HG03342 (cell line): ENCODE results near the gene CCDC102B.
"Not testable (repeated sequence)": the region's sequence is repeated elsewhere in the genome, so short reads cannot be mapped to it uniquely, and the experiment has no call there.

ENCODE experiments used
- ATAC-seq: cut with Tn5 transposase; IDR thresholded peaks from one replicate; pipeline ENCODE4 v1.9.1; 2021; ENCODE audit warnings: mild to moderate bottlenecking, moderate library complexity; ENCODE audit not compliant: unreplicated experiment

CCDC102B gene

DNA sequence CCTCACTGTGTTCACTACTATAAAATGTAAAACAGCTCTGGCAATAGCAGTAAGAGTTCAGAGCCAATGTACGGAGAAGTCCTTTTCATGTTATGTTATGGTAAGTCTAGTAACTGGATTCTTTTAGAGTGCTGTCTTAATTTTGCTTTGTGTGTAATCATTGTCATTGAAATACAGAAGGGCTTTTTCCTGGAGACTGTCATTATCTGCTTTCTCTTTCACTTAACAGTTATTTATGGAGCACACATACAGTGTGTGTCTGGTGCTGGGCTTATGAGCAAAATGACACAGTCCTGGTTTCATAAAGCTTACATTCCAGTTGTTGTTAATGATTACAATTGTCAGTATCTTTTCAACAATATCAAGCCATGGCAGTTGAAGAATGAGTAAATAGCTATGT lies 95.5 kb downstream of the CCDC102B start:
- peak; percentile 80 for ATAC-seq

- no peak for ATAC-seq
Measured at GRCh38 chr18:68897286-68897685, 99.4 kb downstream of the CCDC102B start.

DNA sequence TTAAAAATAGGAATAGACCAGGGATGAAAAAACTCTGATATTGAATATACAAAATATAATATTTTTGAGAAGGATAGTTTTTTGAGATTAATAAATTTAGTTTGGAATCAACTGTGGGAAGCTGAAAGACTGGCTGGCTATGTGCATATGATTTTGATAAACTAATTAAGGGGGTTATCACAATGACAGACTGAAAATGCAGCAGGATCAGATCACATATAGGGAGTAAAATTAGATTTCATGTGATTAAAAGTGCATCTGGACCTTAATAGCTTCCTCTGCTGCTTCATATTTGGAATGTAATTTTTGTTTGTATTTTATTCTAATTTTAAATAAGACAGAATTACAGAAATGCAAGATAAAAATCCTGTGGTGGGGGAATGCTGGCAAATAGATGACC lies 111.7 kb downstream of the CCDC102B start:
- no peak for ATAC-seq

- ATAC-seq: no peak
Measured at GRCh38 chr18:68915061-68915460, 117.2 kb downstream of the CCDC102B start.

GRCh38 chr18:68916734-68917133 lies 118.9 kb downstream of the CCDC102B start:
- no peak for ATAC-seq

GRCh38 chr18:68918216-68918615 lies 120.3 kb downstream of the CCDC102B start:
- no peak for ATAC-seq

DNA sequence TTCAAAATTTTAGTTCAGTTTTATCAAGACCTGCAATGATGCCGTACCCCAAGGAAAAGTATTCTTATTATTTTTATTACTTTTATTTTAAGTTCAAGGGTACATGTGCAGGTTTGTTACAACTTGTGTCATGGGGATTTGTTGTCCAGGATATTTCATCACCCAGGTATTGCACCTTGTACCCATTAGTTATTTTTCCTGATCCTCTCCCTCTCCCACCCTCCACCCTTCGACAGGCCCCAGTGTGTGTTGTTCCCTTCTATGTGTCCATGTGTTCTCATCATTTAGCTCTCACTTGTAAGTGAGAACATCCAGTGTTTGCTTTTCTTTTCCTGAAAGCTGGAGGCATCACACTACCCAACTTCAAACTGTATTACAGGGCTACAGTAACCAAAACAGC lies 122.0 kb downstream of the CCDC102B start:
- no peak for ATAC-seq

DNA sequence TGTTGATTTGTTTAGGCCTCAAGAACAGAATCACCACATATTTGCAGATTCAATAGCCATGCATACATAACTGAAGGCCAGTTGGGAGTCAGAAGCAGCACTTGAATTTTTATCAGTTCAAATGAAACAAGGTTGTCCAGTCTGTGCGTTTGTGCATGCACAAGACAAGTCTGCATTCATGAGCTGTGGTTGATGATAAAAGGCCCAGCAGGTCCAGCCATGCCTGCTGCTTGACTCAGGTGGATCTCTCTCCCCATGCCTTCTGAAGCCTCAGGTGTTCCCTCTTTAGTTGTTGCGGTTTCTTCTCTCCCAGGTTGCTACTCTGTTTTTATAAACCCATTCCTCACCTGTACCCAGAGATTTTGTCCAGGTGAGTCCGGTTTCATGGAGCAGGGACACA lies 124.5 kb downstream of the CCDC102B start:
- ATAC-seq: no peak

- peak; percentile 94 for ATAC-seq
Measured at GRCh38 chr18:68925268-68925667, 127.4 kb downstream of the CCDC102B start.

DNA sequence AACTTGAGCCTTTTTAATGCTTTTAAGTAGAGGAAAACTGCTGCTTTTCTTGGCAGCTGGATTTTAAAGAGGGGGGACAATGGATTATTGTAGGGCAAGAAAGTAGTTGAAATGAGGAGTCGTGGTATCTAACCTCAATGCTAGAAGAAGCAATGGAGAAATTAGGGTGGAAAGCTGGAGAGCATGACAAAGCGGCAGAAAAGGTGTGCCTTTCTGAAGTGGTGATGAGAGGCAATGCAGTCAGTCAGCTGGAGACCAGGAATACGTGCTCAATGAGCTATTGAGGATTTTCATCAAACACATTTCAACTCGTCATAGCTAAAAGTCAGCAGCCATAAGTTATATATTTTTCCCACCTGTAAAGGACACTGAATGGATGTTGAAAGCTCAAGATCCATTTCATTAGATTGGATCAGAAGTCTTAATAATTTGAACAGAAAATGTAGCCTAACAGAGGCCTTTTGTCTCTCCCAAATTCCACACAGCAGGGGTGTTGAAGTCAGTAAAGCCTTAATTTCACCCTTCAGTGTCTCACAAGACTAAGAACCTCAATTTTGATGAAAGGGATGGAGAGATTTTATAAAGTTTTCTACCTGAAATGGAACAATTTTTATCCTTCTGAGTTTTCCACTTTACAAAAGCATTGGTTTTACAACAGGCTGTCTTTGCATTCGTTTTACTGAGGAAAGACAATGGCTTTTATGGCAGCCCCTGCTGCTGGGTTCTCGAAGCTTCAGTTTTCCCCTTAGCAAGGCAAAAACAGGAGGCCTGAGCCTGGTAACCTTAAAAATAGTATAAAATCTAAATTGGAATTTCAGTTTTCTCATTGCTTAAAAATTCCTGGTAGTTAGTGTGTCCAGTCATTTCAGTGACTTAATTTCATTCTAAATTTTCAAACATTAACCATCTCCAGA lies 131.1 kb downstream of the CCDC102B start:
- no peak for ATAC-seq

DNA sequence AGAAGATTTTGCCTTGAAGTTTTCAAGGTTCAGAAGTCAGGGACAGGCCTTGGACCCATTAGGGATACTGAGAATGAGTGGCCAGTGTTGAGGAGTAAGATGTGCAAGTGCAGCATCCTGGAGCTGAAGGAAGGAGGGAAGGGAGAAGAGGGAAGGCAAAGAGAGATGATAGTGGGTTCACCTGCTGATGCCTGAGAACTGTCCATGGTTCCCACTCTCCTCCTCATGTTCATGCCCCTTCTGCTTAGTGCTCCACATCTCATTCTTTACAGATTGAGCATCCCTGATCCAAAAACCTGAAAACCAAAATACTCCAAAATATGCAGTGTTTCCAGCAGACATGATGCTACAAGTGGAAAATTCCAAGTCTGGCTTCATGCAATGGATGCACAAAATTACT lies 137.8 kb downstream of the CCDC102B start:
- ATAC-seq: no peak

DNA sequence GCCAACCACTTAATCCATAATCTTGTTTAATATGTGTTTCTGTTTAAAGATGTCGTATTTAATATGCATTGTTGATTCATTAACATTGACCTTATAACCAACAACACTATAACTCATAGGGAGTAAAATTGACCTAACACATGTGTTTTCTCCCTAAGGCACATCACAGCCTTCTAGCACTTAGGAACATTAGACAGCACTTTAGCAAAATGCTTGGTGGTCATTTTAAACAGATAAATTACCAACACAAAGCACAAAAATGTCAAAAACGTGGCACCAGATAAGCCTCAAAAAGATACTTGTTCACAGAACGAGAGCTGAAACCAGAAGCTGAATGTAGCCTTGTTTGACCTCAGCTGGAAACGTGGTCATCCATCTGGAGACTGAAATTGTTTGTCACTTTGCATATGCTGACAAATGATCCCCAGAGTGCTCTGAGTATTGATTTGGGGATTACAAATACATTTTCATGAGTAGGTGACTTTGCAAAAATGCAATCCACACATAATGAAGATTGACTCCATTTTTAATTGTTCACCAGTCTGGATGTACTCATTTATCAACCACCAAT lies 139.2 kb downstream of the CCDC102B start:
- ATAC-seq: peak; percentile 89

DNA sequence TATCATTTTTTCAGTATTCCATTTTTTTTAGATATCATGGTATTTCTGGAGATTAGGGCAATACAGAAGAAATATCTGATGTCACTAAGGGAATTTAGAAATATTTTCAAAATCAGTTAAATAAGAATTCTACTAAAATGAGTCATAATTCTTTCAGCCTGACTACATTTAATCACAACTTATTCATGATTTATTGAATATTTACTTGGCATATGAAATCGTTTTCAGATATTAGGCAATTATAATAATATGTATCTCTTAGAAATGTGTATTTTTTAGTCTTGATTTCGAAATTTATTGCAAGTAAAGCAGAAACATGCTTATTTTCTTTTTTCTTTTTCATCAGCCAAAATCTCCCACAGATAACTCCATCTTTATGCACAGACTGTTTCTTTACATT lies 142.2 kb downstream of the CCDC102B start:
- ATAC-seq: no peak

DNA sequence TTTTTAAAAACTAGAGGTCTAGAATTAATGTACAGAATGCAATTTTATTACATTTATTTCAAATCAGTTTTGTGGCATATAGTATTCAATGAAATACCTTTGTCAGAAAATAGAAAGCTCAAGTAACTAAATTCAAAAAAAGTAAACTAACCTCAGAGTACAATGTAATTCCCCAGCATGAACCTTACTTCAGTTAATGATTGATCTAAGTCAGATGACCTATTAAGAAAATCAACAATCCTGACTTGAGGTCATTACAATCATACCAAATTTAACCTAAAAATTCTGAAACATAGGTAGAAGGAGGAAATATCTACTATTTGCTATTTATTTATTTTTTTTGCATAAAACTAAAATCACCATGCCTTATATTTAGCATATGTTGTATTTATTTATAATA lies 142.9 kb downstream of the CCDC102B start:
- no peak for ATAC-seq

DNA sequence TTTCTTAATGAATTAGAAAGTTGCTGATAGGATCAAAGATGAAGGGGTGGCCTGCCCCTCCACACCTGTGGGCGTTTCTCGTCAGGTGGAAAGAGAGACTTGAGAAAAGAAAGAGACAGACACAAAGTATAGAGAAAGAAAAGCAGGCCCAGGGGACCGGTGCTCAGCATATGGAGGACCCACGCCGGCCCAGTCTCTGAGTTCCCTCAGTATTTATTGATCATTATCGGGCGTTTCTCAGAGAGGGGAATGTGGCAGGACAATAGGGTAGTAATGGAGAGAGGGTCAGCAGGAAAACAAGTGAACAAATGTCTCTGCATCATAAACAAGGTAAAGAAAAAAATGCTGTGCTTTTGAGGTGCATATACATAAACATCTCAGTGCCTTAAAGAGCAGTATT lies 144.3 kb downstream of the CCDC102B start:
- ATAC-seq: no peak

DNA sequence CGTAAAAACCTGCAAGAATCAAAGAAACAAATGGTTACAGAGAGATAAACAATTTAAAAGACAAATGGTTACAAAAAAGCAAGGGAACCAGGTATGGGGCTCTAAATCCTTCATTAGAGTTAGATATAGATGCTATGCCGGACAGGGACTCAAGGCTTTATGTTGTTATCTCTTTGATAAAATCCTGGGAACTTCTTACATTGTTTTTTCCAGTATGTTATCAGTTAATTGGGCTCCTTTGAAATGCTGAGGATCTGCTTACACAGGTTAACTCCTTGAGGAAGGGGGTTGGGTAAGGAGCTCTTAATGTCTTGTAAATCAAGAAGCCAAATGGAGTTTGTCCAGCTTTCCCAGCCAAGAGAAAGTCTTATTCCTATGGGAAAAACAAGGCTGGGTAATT lies 146.0 kb downstream of the CCDC102B start:
- not testable (repeated sequence) for ATAC-seq

GRCh38 chr18:68944330-68944729 lies 146.4 kb downstream of the CCDC102B start:
- ATAC-seq: no peak

DNA sequence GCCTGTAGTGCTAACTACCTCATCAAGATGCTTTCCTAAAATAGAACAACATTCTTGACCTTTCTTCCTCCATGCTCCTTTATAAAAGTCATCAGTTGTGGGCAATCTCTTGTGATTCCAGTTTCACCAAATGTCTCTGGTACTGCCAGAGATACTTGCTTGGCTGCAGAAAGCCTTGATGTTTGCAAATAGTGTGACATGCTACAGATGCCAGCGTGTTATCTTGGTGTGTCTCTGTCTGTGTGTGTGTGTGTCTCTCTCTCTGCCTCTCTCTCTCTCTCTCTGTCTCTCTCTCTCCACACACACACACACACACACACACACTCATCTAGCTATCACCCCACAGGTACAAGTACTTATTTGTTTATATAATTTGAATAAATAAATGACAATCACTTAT lies 146.9 kb downstream of the CCDC102B start:
- ATAC-seq: no peak

DNA sequence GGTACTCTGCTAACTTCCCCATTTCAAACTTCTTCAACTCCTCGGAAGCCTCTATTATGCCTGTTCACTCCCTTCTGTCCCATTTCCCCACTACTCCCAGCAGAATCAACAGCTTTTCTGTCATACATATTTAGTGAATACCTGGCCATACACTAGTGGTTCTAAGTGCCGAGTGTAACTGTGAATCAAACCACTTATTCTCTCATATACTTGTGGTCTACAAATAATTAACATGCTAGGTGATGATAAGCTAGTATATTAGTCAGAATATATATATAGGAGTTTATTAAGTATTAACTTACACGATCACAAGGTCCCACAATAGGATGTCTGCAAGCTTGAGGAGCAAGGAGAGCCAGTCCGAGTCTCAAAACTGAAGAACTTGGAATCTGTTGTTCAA lies 150.7 kb downstream of the CCDC102B start:
- ATAC-seq: no peak

- no peak for ATAC-seq
Measured at GRCh38 chr18:68954738-68955137, 156.9 kb downstream of the CCDC102B start.

DNA sequence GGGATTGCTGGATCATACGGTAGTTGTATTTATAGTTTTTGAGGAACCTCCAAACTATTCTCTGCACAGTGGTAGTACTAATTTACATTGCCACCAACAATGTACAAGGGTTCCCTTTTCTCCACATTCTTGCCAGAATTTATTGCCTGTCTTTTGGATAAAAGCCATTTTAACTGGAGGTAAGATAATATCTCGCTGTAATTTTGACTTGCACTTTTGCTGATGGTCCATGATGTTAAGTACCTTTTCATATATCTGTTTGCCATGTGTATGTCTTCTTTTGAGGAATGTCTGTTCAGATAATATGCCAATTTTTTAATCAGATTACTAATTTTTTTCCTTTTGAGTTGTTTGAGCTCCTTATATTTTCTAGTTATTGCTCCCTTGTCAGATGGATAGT lies 158.8 kb downstream of the CCDC102B start:
- ATAC-seq: no peak

DNA sequence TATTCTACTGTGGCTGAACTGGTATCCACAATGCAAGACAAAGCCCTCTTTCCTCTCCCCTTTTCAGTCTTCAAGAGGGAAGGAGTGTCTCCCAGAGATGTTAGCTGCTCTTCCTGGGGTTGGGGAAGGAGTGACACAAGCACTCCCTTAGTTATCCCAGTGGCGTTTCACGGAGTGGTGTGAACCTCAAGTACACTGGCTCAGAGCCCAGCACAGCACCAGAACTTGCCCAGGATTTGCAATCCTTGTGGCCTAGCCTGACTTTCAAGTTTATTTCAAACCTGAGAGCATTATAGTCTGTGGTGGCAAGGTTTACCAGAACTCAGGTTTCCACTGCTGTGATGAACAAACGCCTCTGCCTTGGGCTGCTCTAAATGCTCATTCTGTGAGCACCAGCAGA lies 162.5 kb downstream of the CCDC102B start:
- ATAC-seq: no peak

GRCh38 chr18:68962623-68963022 lies 164.7 kb downstream of the CCDC102B start:
- no peak for ATAC-seq
